Spleen (tissue), 7 donors: ENCODE data around the gene PILRA.

Experiments used
- CTCF ChIP-seq, 11 experiments: fragments of 200-600 bp in 7 of 11; fragments of 450-650 bp in 4 of 11; sonication (generic) in 4 of 11; IDR thresholded peaks in 8 of 11; conservative IDR thresholded peaks in 3 of 11; 1 replicate in 7 of 11; 2 replicates in 4 of 11; pipeline versions ENCODE4 v1.4.0 to v1.8.0; 2016 to 2021; ENCODE audit warnings: antibody characterized with exemption in 11 of 11, inconsistent platforms in 4 of 11, mild to moderate bottlenecking in 1 of 11
- POLR2A ChIP-seq, 3 donors: fragments of 450-650 bp; IDR thresholded peaks; one replicate each; pipeline ENCODE4 v1.5.1; 2017; ENCODE audit warnings: antibody characterized with exemption in 3 of 3, mild to moderate bottlenecking in 1 of 3
- POLR2AphosphoS5 ChIP-seq, 3 donors: sonication (generic); formaldehyde crosslinking; IDR thresholded peaks; one replicate each; pipeline ENCODE4 v1.5.1; 2017; ENCODE audit warnings: antibody characterized with exemption in 3 of 3
- donor health status: DM: no; HTN: no; CAD: no; lungs with moderate emphysema.
- donor health status: DM: no; HTN: no; CAD: no.
- donor health status: DM: no; HTN: no; CAD: no.

GRCh38 chr7:100418930-100419659 is 45.8 kb downstream of the PILRA start:
- TF ChIP-seq POLR2AphosphoS5 (IDR thresholded peaks at IDR 0.05): no peak
- TF ChIP-seq CTCF (IDR thresholded peaks at IDR 0.05 in 8 of 11, conservative IDR thresholded peaks at IDR 0.05 in 3 of 11): no peak
- TF ChIP-seq POLR2A (IDR thresholded peaks at IDR 0.05): no peak
